GM21528 (cell line): ENCODE results near the gene DDO.

Source experiments
- ATAC-seq: cut with Tn5 transposase; IDR thresholded peaks from one replicate; pipeline ENCODE4 v1.9.1; 2021; ENCODE audit warnings: mild to moderate bottlenecking, moderate library complexity; ENCODE audit not compliant: unreplicated experiment, low FRiP score

DDO gene

GRCh38 chr6:110378552-110378951, 36.8 kb downstream of the DDO start:
- ATAC-seq: no peak

- ATAC-seq: no peak
Observed at GRCh38 chr6:110369066-110369465, 46.3 kb downstream of the DDO start.

GRCh38 chr6:110368284-110368683, 47.1 kb downstream of the DDO start:
- no peak for ATAC-seq

GRCh38 chr6:110367825-110368224, 47.5 kb downstream of the DDO start:
- no peak for ATAC-seq

- no peak for ATAC-seq
Observed at GRCh38 chr6:110366975-110367374, 48.4 kb downstream of the DDO start.

- no peak for ATAC-seq
Observed at GRCh38 chr6:110366256-110366655, 49.1 kb downstream of the DDO start.

- ATAC-seq: no peak
Observed at GRCh38 chr6:110364364-110365105, 50.8 kb downstream of the DDO start.

GRCh38 chr6:110363748-110364147, 51.6 kb downstream of the DDO start:
- no peak for ATAC-seq

- no peak for ATAC-seq
Observed at GRCh38 chr6:110360676-110361075, 54.7 kb downstream of the DDO start.

GRCh38 chr6:110359556-110359955, 55.8 kb downstream of the DDO start:
- no peak for ATAC-seq

GRCh38 chr6:110358553-110359160, 56.7 kb downstream of the DDO start:
- ATAC-seq: no peak

GRCh38 chr6:110357664-110358552, 57.5 kb downstream of the DDO start, which contains the start of gene METTL24:
TSS of gene METTL24 (minus strand) at chr6:110358349. CDS start at chr6:110358272, 77 bp downstream.
- no peak for ATAC-seq

- ATAC-seq: no peak
Observed at GRCh38 chr6:110357298-110357663, 58.1 kb downstream of the DDO start.

- no peak for ATAC-seq
Observed at GRCh38 chr6:110356778-110357177, 58.6 kb downstream of the DDO start.

- no peak for ATAC-seq
Observed at GRCh38 chr6:110355727-110356126, 59.6 kb downstream of the DDO start.

- ATAC-seq: no peak
Observed at GRCh38 chr6:110355022-110355421, 60.4 kb downstream of the DDO start.

- ATAC-seq: no peak
Observed at GRCh38 chr6:110354153-110354552, 61.2 kb downstream of the DDO start.

- ATAC-seq: no peak
Observed at GRCh38 chr6:110353457-110354001, 61.8 kb downstream of the DDO start.

- ATAC-seq: no peak
Observed at GRCh38 chr6:110352563-110353262, 62.7 kb downstream of the DDO start.

- no peak for ATAC-seq
Observed at GRCh38 chr6:110351986-110352385, 63.4 kb downstream of the DDO start.
